ENCODE results near the gene BRAF. TPM values are rescaled to one million over a fixed set of nuclear protein-coding genes. Genes with fewer than 3 reads are reported as not detected.
"Not testable (repeated sequence)": the region's sequence is repeated elsewhere in the genome, so short reads cannot be mapped to it uniquely, and the experiment has no call there.

BRAF gene
- total and polyA plus RNA-seq, 8 donors = 5.2 to 21.7 (median 16.3) TPM

DNA sequence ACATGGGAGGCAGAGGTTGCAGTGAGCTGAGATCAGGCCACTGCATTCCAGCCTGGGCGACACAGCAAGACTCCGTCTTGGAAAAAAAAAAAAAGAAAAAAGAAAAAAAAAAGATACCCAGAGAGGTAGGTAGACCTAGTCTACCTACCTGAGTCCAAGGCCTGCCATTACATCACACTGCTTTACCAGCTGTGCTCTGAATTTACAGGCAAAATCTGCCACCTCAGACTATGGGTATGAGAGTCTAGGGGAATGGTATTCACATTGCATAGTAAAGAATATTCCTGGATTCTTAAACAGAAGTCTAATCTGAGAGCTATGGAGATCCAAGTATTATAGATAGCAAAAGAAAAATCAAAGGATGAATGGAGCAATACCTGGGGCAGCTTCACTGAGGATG, 178.0 kb downstream of the BRAF start:
- FAIRE-seq = no peak
- intact Hi-C loops (cut with DNase I) = no loop called here
- no peak overlapping the region for H3K4me3 ChIP-seq
- no peak for ATAC-seq
- H3K9me3 ChIP-seq = no peaks in the 10 kb centered on the region
- TF ChIP-seq, protein P1, sequence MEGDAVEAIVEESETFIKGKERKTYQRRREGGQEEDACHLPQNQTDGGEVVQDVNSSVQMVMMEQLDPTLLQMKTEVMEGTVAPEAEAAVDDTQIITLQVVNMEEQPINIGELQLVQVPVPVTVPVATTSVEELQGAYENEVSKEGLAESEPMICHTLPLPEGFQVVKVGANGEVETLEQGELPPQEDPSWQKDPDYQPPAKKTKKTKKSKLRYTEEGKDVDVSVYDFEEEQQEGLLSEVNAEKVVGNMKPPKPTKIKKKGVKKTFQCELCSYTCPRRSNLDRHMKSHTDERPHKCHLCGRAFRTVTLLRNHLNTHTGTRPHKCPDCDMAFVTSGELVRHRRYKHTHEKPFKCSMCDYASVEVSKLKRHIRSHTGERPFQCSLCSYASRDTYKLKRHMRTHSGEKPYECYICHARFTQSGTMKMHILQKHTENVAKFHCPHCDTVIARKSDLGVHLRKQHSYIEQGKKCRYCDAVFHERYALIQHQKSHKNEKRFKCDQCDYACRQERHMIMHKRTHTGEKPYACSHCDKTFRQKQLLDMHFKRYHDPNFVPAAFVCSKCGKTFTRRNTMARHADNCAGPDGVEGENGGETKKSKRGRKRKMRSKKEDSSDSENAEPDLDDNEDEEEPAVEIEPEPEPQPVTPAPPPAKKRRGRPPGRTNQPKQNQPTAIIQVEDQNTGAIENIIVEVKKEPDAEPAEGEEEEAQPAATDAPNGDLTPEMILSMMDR (IDR thresholded peaks at IDR 0.05) = no peak
- no peaks in the 10 kb centered on the region for H3K4me1 ChIP-seq
- H3K27ac ChIP-seq = no peak overlapping the region
- no peak for DNase-seq
- peaks cover 0 to 6% (median 3%) of the 10 kb centered on the region in 3 donors for H3K36me3 ChIP-seq
- no peaks in the 10 kb centered on the region for H3K27me3 ChIP-seq
- WGBS, 2 donors = 95 to 96% methylated on average over 2 of the region's 2 CpGs

DNA sequence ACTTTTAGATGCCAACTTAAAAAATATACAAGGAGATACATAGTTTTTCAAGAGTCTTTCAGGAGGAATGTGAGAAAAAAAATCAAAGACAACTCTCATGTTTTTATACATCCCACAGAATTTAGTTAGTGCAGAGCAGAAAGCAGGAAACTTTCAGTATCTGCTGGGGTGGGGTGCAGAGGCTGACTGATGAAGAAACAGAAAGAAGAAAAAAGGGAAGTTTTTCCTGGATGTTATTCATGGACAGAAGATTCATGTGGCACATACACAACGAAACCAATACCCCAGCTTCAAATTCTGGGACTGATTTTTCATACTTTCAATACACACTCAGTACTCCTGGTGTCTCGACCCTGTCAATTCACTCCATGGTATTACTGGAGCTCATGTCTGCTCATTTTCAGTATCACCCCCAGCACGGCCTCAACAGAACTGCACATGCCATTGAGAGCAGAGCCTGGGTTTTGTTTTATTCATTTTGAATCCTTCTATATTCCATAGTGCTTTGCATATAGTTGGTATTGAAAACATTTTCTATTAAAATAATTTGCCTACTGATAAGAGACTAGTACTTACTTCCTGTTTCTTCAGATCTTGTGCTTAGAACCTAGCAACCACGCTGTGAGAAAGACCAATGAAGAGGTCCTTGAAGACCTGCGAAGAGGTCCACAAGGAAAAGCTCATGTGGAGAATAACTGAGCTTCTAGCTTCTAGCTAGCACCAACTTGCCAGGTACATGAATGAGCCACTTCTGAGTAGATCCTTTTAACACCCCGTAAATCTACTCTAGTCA, 179.3 kb downstream of the BRAF start:
- Histone ChIP-seq H3K9me3 (no peaks in the 10 kb centered on the region), H3K36me3 (peaks cover 0 to 6% (median 3%) of the 10 kb centered on the region in 3 donors), H3K4me1 (no peaks in the 10 kb centered on the region), H3K27ac (no peak overlapping the region), H3K27me3 (no peaks in the 10 kb centered on the region), H3K4me3 (no peak overlapping the region)
- DNase-seq (no peak), ATAC-seq (no peak), FAIRE-seq (no peak)
- TF ChIP-seq, protein P1 (IDR thresholded peaks at IDR 0.05) = no peak
- intact Hi-C loops (cut with DNase I) = no loop called here
- 92 to 95% methylated on average over 6 of the region's 6 CpGs for WGBS, 2 donors

- ATAC-seq (no peak), DNase-seq (no peak), FAIRE-seq (no peak)
- WGBS, 2 donors = 60 to 64% methylated on average over 2 of the region's 2 CpGs
- peaks cover 0 to 13% (median 3%) of the 10 kb centered on the region in 3 donors for H3K36me3 ChIP-seq
- no peak overlapping the region for H3K27ac ChIP-seq
- H3K4me1 ChIP-seq = no peaks in the 10 kb centered on the region
- H3K27me3 ChIP-seq = no peaks in the 10 kb centered on the region
- intact Hi-C loops (cut with DNase I) = no loop called here
- no peaks in the 10 kb centered on the region for H3K9me3 ChIP-seq
- H3K4me3 ChIP-seq = no peak overlapping the region
- TF ChIP-seq, protein P1 (IDR thresholded peaks at IDR 0.05) = no peak
Measured at GRCh38 chr7:140744005-140744404, 180.7 kb downstream of the BRAF start.

DNA sequence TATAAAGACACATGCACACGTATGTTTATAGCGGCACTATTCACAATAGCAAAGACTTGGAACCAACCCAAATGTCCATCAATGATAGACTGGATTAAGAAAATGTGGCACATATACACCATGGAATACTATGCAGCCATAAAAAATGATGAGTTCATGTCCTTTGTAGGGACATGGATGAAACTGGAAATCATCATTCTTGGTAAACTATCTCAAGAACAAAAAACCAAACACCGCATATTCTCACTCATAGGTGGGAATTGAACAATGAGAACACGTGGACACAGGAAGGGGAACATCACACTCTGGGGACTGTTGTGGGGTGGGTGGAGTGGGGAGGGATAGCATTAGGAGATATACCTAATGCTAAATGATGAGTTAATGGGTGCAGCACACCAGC, 181.5 kb downstream of the BRAF start:
- H3K9me3 ChIP-seq; DNase-seq; FAIRE-seq; H3K27me3 ChIP-seq; intact Hi-C loops (cut with DNase I); H3K4me1 ChIP-seq; H3K4me3 ChIP-seq; H3K27ac ChIP-seq; ATAC-seq: not testable (repeated sequence)
- H3K36me3 ChIP-seq = peaks cover 0 to 17% (median 3%) of the 10 kb centered on the region in 3 donors
- WGBS, 2 donors = 89 to 100% methylated on average over 2 of the region's 4 CpGs

- no peak for FAIRE-seq
- no peak for ATAC-seq
Measured at GRCh38 chr7:140738280-140738679, 186.4 kb downstream of the BRAF start.

More at GRCh38 chr7:140738280-140738679, 186.4 kb downstream of the BRAF start:
- TF ChIP-seq, protein P1 (IDR thresholded peaks at IDR 0.05) = no peak
- Histone ChIP-seq H3K4me3 (no peak overlapping the region), H3K36me3 (peaks cover 0 to 11% (median 0%) of the 10 kb centered on the region in 3 donors), H3K27ac (no peak overlapping the region), H3K4me1 (no peaks in the 10 kb centered on the region), H3K9me3 (no peaks in the 10 kb centered on the region), H3K27me3 (no peaks in the 10 kb centered on the region)
- DNase-seq = no peak
- intact Hi-C loops (cut with DNase I) = no loop called here

All from pancreas (tissue), 10 donors.